Hematopoietic multipotent progenitor cell treated with erythropoietin and hydrocortisone succinate and interleukin-3 and kit ligand, for 4 days (in vitro differentiated cells): ENCODE results near the gene ZKSCAN5.

Experiments
- DNase-seq: peaks from one replicate; pipeline ENCODE4 v3.0.0-alpha.2; 2015

ZKSCAN5 gene

DNA sequence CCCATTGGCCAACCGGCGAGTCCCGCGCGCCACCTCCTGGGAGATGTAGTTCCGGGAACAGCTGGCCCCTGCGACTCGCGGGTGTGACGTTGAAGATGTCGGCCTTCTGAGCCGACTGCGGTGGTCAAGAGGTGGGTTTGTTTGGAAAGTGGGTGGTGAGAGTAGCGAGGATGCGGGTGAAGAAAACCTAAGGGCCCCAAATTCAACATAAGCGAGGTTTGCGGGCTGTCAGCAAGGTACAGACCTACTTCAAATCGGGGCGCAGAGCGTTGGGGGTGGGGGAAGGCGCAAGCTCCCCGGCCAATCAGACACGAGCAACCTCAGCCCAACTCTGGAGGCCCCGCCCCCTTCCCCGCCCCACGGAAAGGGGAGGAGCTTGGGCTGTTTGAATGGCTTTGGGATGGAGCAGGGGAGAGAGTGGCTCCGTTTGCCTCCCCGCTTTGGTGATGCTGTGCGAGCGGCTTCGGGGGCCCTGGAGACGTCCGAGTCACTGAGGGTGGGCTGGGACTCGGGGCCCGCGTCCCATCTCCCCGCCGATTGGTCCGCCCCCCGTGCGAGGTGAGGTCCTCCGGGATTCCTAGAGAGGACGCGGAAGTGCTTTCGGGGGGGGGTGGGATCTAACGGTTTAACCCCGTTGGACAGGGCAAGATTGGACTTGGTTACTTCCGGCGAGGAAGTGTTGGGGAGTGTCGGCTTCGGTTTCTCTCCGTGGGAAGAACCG lies at the start of gene ZKSCAN5:
TSS of gene ZKSCAN5 (plus strand) at position 60 of the 721 bp plus-strand sequence. CDS start 1,383 bp downstream, outside the sequence.
- peak; percentile 99 for DNase-seq

DNA sequence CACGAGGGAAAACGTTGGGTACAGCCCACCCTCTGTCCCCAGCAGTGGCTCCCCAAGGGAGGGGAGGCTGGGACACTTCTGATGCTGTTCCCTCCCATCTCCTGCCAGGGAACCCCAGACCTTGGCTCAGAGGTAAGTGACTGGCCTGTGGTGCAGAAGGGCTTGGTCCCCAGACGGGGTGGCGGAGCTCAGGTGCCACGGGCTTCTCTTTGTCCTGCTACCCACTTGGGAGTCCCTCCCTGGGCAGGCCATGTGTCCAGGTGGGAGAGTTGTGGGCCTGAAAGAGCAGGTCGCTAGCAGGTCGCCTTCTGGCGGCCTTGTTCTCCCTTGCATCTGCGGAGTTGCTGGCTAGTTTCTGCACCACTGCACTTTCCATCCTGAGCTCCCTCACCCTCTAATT lies 48.6 kb upstream of the ZKSCAN5 start:
- no peak for DNase-seq

DNA sequence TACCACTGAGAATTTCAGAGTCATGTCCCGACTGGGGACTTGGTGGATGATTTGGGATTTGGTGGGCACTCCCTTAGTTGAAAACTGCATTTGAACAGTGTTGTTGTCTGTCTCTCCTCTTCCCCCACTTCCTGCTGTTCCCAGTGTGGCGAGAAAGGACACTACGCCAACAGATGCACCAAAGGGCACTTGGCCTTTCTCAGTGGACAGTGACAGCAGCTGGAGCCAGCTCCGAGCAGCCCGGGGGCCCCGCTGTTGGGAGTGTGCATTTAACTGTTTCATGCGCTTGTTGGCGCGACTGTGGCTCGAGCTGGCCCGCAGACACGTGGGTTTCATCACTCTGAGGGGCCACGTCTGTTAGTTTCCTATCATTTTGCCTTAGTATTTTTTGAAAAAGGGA lies 48.2 kb upstream of the ZKSCAN5 start:
- no peak for DNase-seq

DNA sequence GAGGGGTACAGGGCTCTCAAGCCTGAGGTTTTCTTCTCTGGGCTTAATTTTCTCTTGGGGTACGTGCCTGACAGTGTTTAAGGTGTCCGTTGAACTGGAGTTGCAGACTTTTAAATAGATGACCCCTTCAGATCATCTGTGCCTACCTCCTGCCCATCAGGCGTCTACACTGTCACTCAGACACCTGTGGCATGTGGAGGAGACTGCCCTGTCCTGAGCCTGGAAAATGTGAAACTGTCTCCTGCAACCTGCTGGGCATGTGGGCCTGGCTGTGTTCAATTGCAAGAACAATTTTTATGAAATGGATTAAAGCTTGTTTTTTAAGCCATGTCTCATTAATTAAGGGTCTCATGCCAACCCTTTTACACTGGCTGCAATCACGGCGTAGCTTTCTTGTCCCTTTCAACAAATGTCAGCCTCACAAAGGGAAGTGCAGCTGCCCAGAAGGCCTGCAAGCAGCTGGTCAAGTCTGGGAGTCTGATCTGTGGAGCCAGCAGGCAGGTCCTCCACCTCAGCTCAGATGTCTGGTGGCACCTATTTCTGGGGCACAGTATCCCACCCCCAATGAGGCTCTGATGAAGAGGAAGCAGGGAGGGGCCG lies 47.3 kb upstream of the ZKSCAN5 start:
- no peak for DNase-seq

DNA sequence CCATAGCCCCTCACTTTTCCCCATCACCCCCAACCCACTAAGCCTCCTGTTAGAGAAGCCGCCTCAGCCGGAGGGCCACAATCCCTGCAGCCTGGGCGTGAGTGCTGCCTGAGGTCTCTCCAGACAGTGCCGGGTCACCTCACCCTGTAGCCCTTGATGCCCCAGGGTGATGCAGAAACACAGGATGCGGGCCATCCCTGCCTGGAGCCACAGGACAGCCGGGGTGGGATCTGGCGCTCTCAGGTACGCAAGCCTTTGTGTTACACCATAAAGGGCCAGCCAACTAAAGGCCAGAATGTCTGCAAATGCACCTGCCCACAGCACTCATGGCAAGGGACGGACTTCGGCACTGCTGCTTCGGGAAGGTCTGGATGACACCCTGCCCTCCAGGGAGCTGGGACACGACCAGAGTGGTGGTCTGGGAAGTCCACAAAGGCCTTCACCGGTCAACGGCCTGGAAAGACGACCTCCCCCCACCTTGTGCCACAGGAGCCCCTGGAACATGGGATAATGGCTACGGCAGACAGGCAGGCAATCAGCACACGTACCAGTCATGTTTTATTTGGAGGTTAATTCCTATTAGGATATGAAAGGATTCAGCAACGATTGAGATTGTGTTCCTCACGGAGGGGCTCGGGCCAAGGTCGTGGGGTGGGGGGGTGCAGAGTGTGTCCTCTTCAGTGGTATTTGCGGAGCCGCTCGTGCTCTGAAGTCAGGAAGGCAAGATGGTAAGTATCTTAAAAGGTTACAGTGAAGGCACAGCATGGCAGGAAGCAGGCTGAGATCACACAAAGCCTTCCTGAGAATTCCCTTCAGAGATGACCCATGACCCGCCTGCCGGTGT lies 46.6 kb upstream of the ZKSCAN5 start:
- no peak for DNase-seq

DNA sequence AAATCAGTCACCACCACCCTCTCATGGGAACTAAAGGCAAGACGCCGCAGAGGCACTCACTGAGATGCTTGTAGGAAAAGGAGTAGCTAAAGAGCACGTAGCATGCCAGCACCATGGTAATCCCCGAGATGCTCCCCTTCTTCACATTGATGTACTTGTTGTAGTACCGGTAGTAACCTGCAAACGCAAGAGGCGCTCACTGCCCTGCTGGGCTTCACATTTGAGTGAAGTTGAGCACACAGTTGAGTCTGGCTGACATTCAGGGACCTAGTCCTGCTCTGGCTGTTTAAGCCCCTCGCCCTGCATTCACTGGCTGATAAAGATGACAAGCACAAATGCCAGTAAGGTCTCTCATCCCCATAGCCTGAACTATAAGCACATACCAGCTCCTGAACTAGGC lies 45.4 kb upstream of the ZKSCAN5 start:
- peak; percentile 75 for DNase-seq

DNA sequence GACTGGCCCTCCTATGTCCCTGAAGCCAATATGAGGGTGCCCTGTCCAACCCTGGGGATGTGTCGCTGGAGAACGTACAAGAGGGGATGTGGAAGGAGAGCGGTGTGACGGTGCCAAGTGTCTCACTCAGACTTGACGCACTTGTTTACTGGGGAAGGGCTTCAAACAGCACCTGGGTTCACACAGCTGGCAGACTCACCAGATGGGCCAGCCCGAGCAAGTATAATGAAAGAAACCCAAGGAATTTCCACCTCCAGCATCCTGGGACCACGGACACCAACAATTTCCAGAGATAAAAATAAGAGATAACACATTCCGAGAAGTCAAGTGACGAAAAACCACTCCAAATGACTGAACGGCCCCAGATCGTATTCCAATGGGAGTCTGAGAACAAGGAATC lies 43.8 kb upstream of the ZKSCAN5 start:
- DNase-seq: no peak

DNA sequence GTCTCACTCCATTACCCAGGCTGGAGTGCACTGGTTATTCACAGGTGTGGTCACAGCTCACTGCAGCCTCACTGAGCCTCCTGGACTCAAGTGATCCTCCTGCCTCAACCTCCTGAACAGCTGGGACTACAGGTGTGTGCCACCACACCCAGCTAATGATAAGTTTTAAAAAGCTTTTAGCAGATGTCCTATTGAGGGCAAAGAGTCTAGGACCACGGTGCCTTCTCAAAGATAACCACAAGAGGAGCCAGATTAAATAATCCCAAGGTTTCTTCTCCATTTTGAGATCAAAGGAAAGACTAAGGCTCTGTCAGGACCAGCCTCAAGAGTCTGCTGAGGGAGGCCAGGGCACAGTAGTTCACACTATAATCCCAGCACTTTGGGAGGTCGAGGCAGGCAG lies 43.2 kb upstream of the ZKSCAN5 start:
- peak; percentile 49 for DNase-seq

DNA sequence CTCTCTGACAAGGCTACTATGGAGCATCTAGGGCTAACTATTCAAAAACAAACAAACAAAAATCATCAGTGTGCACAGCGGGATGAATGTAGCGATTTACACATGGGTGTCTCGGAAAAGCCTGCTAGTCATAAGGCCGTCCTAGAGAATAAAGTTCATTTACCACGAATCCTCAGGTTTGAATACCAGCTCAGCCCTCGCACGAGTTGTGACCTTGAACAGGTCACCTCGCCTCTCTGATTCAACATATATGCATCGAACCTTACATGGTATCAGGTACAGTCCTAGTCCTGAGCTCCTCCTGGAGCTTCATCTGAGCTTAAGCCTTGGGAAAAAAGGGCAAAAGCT lies 39.1 kb upstream of the ZKSCAN5 start:
- peak; percentile 20 for DNase-seq

DNA sequence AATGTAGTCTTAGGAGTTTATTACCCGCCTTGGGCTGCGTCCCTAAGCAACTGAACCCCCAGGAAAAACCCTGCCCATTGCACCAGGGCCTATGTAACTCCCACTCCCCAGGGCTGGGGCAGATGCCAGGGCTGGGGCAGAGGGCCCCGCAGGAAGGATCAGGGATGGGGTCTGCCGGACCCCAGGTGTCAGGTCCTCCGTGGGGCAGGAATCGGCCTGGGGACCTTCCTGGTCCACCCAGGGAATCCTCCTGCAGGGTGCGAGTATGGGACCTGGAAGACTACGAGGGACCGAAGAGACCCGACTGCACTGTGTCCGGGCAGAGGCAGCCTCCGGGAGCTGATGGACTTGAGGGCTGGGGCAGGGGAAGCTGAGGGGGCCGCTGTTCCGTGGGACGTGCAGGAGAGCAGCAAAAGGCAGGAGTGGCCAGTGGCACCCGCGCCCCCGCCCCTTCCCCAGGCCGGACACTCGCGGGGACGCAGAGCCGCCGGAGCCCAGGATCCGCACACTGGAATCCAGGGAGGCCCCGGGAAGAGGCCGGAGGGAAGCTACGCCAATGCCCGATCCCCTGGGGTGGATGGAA lies 36.0 kb upstream of the ZKSCAN5 start:
- no peak for DNase-seq

DNA sequence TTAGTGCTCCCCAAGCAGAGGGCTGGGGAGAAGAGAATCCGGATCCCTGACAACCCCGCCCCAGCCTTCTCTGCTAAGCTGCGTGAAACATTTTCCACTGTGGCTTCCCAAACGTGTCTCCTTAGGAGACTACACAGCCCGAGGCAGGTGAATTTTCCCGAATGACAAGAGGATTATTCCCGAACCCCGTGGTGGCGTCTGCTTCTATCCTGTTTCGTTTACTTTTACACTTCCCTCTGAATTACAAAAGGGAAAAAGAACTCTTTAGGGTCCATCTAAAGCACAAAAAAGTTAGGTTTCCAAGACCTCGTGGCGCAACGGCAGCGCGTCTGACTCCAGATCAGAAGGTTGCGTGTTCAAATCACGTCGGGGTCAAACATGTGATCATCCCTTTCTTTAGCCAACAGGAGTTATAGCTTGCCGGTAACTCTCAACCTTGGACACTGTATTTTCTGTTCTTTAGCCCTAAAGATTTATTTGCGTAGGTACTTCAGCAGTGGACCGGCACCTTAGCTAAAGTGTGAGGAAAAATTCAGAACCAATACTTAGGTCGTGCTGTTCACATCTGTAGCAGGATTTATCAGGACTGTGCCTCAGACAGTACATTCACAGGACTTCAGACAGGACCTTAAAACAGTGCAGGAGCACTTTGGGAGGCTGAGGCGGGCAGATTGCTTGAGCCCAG lies 34.9 kb upstream of the ZKSCAN5 start:
- no peak for DNase-seq

DNA sequence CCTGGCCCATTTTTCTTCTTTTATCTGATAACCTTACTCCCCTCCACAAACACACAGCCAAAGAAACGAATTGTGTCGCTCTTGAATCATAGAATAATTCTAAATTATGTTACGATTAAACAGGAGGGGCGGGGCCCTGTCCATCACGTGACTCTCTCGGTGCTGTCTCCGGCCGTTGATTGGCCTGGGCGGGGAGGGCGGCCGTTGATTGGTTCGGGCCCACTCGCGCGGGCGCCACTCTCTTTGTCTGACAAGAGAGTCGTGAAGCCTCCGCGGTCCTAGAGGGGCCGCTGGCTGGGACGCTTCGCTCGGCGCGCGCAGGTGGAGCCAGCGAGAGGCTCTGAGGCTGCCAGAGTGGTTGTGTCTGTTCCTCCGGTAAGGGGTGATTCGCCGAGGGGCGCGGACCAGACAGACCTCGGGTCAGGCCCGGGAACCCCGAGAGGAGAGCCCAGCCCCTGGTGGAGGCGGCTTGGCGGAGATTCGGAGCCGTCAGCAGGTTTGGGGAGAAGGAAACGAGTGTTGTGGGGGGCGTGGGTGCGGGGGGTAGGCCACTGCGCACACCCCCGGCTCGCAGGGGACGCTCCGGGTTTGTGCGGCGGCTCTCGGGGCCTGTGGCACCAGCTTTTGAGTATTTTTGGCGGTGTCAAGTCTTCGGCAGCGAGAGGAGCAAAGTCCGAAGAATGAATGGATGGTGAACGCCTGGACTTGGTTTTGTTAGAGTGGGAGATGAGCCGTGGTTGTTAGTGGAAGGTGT lies 31.7 kb upstream of the ZKSCAN5 start, which contains the start of gene ZNF789:
TSS of gene ZNF789 (plus strand) at position 330 of the 754 bp plus-strand sequence. CDS start 3,567 bp downstream, outside the sequence.
- peak; percentile 99 for DNase-seq

DNA sequence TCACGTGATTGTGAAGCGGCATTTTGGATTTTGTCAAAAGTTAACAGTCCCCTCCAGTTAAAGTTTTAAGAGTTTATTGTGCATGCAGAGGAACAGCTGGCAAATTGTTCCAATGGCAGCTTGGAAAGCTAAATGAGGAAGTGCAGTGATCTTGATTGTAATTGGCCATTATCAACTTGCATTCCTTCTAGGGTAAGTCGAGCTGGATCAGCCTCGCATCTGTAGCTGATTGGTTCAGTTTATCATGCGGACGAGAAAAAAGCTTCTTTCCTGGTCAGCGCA lies 31.2 kb upstream of the ZKSCAN5 start:
- DNase-seq: peak; percentile 93

DNA sequence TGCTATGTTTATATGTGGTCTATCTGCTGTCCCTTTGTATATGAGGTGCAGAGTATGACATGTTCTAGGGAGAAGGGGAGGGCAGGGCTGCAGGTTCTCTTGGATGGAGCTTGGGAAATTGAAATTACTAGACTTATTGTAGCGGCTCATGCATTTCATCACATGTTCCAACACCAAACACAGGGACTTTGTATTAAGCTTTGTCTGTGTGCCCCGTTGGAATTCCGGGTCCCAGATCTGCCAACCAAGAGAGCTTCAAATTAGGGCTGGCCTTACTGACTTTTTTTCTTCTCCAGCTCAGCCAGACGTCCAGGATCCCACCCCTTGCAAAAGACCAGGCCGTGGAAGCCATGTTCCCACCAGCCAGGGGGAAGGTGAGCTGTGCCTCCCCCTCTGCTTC lies 28.4 kb upstream of the ZKSCAN5 start:
- no peak for DNase-seq

DNA sequence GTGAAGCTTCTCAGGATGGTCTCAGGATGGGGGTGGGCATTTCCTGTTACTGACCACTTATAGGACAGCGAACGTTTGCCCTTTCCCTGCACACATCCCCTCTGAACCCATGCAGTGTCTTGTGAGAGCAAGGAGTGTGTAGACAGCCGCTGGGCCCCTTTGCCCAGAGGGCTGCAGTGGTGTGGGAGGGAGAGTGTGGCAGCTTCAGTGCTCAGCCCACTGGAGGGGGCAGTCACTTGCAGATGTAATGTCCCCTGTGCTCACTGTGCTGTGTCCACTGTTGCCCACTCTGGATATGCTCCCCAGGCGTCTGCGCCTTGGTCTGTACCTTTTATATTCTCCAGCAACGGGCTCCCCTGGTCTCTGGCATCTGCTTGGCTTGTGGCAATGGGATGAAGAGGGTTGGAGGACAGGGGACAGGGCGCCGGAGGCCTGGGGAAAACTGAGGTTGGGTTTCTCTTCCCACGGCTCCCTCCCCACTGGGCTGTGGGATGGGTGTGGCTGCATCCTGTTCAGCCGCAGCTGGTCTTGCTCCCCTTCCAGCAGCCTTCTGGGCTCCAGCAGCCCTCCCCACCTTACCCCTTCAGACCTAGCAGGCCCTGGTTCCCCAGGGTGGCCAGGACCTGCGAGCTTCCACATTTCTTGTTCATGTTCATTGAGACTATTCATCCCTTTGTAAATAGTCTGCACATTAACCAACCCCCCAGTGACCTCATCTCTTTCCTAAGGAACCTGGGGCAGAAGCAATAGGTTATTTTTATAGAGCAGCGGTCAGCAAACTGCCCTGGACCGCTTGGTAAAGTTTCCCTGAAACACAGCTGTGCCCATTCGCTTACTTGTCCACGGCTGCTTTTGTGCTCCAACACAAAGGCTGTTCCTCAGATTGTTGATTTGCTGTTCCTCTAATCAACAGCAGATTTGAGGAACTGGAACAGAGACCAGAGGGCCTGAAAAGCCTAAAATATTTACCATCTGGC lies 25.7 kb upstream of the ZKSCAN5 start:
- peak; percentile 57 for DNase-seq

DNA sequence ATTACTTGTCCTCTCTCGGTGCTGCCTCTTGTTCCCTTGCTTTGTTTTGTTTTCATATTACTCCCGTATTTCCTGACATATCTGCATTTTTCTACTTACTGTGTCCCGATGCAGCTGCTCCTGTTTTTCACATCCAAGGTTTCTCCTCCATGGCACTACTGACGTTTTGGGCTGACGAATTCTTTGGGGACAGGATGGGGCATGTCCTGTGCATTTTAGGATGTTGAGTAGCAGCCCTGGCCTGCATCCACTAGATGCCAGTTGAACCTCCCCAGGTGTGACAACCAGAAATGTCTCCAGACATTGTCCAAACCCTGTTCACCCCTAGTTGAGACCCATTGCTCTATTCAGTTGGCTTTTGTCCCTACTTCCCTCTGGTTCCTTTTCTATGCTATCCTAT lies 19.4 kb upstream of the ZKSCAN5 start:
- DNase-seq: no peak

DNA sequence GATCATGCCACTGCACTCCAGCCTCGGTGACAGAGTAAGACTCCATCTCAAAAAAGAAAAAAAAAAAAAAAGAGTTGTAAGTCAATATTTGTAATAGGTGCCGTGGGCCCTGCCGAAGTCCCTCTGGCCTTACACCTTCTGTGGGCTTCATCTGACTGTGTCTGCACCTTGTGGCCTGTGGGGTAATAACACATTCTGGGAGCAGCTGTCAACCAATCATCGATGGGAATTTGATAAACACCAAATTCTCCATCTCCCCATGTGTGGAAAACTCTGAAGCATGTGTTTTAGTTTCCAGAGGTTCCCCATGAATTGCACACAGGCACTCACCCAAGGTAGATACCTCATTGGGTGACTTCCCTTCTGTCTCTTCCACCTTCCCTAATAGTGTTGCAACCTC lies 15.2 kb upstream of the ZKSCAN5 start:
- DNase-seq: peak; percentile 47

DNA sequence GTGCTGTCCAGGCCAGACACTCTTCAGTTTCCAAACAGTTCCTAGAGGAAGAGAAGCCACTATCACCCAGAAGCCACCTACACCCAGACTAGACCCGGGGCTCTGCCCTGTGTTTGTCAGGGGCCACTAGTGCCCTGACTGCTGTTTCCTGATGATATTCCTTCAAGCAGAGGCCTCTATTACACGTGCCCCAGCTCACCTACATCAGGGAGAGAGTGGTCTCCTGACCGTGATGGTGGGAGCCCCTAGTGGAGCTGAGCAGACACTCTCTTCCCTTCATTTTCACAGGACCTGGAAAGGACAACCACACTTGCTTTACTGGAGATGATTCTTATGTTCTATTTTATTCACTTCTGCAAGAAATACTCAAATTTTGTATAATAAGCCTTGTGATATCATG lies 13.6 kb upstream of the ZKSCAN5 start:
- no peak for DNase-seq

DNA sequence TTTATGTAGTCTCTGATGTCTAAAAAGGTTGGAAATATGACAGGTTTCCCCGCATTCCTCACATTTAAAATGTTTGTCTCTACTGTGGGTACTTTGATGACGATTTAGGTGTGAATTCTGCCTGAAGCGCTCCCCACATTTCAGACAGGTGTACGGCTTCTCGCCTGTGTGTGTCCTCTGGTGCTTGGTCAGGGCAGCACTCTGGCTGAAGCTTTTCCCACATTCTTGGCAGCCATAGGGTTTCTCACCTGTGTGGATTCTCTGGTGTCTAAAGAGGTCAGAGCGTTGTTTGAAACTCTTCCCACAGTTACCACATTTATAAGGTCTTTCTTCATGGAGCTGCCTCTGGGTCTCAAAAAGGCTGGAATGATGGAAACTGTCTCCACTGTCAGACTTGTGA lies 10.6 kb upstream of the ZKSCAN5 start:
- no peak for DNase-seq

DNA sequence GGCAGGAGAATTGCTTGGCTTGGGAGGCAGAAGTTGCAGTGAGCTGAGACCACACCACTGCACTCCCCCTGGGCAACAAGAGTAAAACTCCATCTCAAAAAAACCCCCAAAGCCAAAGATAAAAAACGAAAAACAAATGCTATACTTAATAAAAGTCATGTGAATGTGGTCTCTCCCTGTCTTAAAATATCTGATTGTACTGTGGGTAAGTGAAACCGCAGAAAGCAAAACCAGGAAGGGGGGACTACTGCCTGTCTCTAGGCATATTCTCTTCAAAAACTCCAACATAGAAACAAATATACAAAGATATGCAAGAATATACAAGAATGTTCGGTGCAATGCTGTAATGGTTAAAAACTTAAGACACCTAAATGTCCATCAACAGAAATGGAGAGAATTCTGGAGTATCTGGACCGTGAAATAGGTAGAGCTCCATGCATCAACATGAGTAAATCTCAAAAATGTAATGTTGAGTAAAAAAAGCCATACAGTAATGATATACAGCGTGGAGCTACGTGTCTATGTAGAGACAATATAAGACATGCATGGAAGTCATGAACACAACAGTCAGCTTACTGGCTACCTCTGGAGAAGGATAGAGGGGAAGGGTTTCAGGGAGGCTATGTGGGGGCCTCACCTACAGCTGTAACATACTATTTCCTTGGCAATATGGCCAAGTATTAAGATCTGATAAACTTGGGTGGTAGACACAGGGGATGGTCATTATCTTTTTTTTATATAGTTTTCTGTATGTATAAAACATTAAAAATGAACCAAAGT lies 6.5 kb upstream of the ZKSCAN5 start:
- peak; percentile 86 for DNase-seq
